ENCODE data around the gene KCMF1. TPM values are rescaled to one million over a fixed set of nuclear protein-coding genes. Genes with fewer than 3 reads are reported as not detected.

KCMF1 gene
- total and polyA plus RNA-seq, 9 of the 15 experiments (the other 6 are each of a cell fraction or from before 2014, with no cell fraction given): 6.8 to 88.2 (median 46.5) TPM

GRCh38 chr2:85066874-85067351, 96.0 kb downstream of the KCMF1 start (continued):
- TF ChIP-seq, protein P1, sequence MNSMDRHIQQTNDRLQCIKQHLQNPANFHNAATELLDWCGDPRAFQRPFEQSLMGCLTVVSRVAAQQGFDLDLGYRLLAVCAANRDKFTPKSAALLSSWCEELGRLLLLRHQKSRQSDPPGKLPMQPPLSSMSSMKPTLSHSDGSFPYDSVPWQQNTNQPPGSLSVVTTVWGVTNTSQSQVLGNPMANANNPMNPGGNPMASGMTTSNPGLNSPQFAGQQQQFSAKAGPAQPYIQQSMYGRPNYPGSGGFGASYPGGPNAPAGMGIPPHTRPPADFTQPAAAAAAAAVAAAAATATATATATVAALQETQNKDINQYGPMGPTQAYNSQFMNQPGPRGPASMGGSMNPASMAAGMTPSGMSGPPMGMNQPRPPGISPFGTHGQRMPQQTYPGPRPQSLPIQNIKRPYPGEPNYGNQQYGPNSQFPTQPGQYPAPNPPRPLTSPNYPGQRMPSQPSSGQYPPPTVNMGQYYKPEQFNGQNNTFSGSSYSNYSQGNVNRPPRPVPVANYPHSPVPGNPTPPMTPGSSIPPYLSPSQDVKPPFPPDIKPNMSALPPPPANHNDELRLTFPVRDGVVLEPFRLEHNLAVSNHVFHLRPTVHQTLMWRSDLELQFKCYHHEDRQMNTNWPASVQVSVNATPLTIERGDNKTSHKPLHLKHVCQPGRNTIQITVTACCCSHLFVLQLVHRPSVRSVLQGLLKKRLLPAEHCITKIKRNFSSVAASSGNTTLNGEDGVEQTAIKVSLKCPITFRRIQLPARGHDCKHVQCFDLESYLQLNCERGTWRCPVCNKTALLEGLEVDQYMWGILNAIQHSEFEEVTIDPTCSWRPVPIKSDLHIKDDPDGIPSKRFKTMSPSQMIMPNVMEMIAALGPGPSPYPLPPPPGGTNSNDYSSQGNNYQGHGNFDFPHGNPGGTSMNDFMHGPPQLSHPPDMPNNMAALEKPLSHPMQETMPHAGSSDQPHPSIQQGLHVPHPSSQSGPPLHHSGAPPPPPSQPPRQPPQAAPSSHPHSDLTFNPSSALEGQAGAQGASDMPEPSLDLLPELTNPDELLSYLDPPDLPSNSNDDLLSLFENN (IDR thresholded peaks at IDR 0.05; ENCODE audit: low read depth in 2 of 2, low read length in 2 of 2): no peak
- TF ChIP-seq, protein P2, sequence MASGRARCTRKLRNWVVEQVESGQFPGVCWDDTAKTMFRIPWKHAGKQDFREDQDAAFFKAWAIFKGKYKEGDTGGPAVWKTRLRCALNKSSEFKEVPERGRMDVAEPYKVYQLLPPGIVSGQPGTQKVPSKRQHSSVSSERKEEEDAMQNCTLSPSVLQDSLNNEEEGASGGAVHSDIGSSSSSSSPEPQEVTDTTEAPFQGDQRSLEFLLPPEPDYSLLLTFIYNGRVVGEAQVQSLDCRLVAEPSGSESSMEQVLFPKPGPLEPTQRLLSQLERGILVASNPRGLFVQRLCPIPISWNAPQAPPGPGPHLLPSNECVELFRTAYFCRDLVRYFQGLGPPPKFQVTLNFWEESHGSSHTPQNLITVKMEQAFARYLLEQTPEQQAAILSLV (tag; IDR thresholded peaks at IDR 0.05): no peak
- TF ChIP-seq, protein P3, sequence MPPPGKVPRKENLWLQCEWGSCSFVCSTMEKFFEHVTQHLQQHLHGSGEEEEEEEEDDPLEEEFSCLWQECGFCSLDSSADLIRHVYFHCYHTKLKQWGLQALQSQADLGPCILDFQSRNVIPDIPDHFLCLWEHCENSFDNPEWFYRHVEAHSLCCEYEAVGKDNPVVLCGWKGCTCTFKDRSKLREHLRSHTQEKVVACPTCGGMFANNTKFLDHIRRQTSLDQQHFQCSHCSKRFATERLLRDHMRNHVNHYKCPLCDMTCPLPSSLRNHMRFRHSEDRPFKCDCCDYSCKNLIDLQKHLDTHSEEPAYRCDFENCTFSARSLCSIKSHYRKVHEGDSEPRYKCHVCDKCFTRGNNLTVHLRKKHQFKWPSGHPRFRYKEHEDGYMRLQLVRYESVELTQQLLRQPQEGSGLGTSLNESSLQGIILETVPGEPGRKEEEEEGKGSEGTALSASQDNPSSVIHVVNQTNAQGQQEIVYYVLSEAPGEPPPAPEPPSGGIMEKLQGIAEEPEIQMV (tag; conservative IDR thresholded peaks at IDR 0.05; ENCODE audit: low read depth): no peak
- peak in 1 of 2 experiments; percentile 76 for TF ChIP-seq AFF1 (IDR thresholded peaks at IDR 0.05; ENCODE audit: low read depth in 1 of 2, partially characterized antibody in 2 of 2)
- 0 out of 4 replicates have a peak, but pooled peaks of 1 of the 2 experiments have one; percentile 38 for TF ChIP-seq FOXK2 (conservative IDR thresholded peaks at IDR 0.05 in 1 of 2, IDR thresholded peaks at IDR 0.05 in 1 of 2; ENCODE audit: low read depth in 2 of 2)
- TF ChIP-seq HDGF (IDR thresholded peaks at IDR 0.05): no peak
- no peak for TF ChIP-seq POLR2AphosphoS5 (IDR thresholded peaks at IDR 0.05; ENCODE audit: control insufficient read depth, insufficient read depth, low read depth, low read length)
- TF ChIP-seq CBX8 (IDR thresholded peaks at IDR 0.05; ENCODE audit: borderline replicate concordance, extremely low read depth, low read depth, low read length, poor library complexity, severe bottlenecking): no peak
- TF ChIP-seq L3MBTL2 (IDR thresholded peaks at IDR 0.05): no peak
- TF ChIP-seq KLF1 (tag; IDR thresholded peaks at IDR 0.05): no peak
- no peak for TF ChIP-seq TFAP4 (CRISPR knock-in tag; IDR thresholded peaks at IDR 0.05; ENCODE audit: borderline replicate concordance)

Data from K562 (cell line).